GM12878 (cell line): ENCODE measurements around the gene R3HDM1.

ENCODE experiments used
- NRF1 ChIP-seq: conservative IDR thresholded peaks from 2 replicates; pipeline ENCODE4 v1.6.1; 2011; ENCODE audit warnings: mild to moderate bottlenecking, low read depth, low read length, improper control_type of control experiment
- RELA ChIP-seq: fragments of 450-650 bp; IDR thresholded peaks from 2 replicates; pipeline ENCODE4 v1.8.0; 2014; ENCODE audit warnings: borderline replicate concordance; ENCODE audit not compliant: partially characterized antibody

DNA sequence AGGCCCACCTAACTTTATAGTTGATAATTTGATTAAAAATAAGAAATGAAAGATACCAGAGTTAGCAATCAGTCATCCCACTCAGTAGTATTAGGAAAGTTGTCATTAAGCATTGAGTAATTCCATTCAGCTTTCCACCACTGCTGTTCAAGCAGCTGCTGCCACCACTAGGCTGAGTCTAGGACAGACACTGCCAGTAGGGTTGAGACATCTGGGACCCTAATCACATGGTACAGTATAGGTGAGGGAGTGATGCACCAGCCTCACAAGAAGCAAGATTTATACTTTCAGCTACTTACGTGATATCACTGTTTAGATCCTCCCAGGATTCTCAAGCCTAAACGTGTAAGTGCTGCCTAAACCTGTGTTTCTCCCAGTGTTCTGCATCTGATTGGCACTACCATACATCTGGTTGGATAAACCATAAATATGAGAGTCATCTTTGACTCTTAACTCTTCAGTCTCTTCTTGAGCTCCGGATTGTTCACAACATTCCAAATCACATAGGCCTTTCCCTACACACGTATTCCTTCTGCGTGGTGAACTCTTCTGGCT is 213.6 kb downstream of the R3HDM1 start:
- TF ChIP-seq NRF1 (no peak), RELA (no peak)
